AG09309 (cell line): Measurements from ENCODE around the gene DAG1.

Source experiments
- DNase-seq: peaks from one replicate; pipeline ENCODE4 v3.0.0-alpha.2; 2010; ENCODE audit warnings: low read depth
- H3K4me3 ChIP-seq: 2 replicates; pipeline ENCODE4 v1.5.1; 2011; ENCODE audit warnings: mild to moderate bottlenecking, low read depth, low read length, moderate library complexity; ENCODE audit not compliant: control insufficient read depth
- TF ChIP-seq, protein P1 (sequence below): IDR thresholded peaks from 2 replicates; pipeline ENCODE4 v1.5.1; 2011; ENCODE audit warnings: mild to moderate bottlenecking, low read depth, low read length, inconsistent platforms; ENCODE audit not compliant: insufficient read depth, control insufficient read depth; ENCODE audit errors: missing control alignments

The DAG1 gene

GRCh38 chr3:49533031-49533430 is 63.0 kb downstream of the DAG1 start:
- no peak overlapping the region for H3K4me3 ChIP-seq
- TF ChIP-seq, protein P1, sequence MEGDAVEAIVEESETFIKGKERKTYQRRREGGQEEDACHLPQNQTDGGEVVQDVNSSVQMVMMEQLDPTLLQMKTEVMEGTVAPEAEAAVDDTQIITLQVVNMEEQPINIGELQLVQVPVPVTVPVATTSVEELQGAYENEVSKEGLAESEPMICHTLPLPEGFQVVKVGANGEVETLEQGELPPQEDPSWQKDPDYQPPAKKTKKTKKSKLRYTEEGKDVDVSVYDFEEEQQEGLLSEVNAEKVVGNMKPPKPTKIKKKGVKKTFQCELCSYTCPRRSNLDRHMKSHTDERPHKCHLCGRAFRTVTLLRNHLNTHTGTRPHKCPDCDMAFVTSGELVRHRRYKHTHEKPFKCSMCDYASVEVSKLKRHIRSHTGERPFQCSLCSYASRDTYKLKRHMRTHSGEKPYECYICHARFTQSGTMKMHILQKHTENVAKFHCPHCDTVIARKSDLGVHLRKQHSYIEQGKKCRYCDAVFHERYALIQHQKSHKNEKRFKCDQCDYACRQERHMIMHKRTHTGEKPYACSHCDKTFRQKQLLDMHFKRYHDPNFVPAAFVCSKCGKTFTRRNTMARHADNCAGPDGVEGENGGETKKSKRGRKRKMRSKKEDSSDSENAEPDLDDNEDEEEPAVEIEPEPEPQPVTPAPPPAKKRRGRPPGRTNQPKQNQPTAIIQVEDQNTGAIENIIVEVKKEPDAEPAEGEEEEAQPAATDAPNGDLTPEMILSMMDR: no peak
- no peak for DNase-seq

DNA sequence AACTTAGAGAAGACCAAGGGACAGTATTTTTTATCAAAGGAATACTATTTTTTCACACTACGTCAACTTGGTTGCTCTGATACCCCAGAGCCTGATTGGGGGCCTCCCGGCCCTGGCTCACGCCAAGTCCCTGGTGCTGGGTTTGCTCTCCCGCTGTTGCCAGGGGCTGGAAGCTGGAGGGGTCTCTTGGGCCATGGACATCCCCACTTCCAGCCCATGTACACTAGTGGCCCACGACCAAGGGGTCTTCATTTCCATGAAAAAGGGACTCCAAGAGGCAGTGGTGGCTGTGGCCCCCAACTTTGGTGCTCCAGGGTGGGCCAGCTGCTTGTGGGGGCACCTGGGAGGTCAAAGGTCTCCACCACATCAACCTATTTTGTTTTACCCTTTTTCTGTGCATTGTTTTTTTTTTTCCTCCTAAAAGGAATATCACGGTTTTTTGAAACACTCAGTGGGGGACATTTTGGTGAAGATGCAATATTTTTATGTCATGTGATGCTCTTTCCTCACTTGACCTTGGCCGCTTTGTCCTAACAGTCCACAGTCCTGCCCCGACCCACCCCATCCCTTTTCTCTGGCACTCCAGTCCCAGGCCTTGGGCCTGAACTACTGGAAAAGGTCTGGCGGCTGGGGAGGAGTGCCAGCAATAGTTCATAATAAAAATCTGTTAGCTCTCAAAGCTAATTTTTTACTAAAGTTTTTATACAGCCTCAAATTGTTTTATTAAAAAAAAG is 63.9 kb downstream of the DAG1 start:
- no peak for DNase-seq
- TF ChIP-seq, protein P1: no peak
- no peak overlapping the region for H3K4me3 ChIP-seq

- no peak overlapping the region for H3K4me3 ChIP-seq
- TF ChIP-seq, protein P1: no peak
- no peak for DNase-seq
These were observed 64.7 kb downstream of the DAG1 start for GRCh38 chr3:49534581-49535441.

GRCh38 chr3:49535971-49536874 is 66.2 kb downstream of the DAG1 start:
- H3K4me3 ChIP-seq: no peak overlapping the region
- no peak for DNase-seq
- TF ChIP-seq, protein P1: no peak

DNA sequence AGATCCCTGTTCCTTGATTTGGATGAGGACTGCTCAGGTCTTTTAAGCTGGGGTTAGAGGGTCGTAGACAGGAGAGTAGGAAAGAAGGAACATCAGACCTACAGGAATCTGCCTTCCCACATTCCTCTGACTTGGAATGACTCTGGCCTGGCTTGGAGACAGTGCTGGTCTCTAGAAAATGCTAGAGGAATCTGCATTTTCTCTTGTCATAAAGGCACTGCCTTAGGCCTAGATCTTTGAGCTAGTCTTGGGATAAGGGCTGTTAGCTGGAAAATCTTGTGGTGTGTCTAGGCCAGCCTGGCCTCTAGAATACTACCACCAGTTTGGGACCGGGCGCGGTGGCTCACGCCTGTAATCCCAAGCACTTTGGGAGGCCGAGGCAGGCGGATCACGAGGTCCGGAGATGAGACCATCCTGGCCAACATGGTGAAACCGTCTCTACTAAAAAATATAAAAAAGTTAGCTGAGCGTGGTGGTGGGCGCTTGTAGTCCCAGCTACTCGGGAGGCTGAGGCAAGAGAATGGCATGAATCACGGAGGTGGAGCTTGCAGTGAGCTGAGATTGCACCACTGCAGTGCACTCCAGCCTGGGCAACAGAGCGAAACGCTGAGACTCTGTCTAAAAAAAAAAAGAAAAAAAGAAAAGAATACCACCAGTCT is 66.9 kb downstream of the DAG1 start:
- TF ChIP-seq, protein P1: no peak
- no peak for DNase-seq

More for the DNA sequence above, 66.9 kb downstream of the DAG1 start:
- H3K4me3 ChIP-seq: no peak overlapping the region
